GM18858 (cell line): ENCODE results near the gene SPTBN1.

ENCODE experiments used
- ATAC-seq: cut with Tn5 transposase; IDR thresholded peaks from one replicate; pipeline ENCODE4 v1.9.1; 2021; ENCODE audit not compliant: unreplicated experiment

Gene SPTBN1

DNA sequence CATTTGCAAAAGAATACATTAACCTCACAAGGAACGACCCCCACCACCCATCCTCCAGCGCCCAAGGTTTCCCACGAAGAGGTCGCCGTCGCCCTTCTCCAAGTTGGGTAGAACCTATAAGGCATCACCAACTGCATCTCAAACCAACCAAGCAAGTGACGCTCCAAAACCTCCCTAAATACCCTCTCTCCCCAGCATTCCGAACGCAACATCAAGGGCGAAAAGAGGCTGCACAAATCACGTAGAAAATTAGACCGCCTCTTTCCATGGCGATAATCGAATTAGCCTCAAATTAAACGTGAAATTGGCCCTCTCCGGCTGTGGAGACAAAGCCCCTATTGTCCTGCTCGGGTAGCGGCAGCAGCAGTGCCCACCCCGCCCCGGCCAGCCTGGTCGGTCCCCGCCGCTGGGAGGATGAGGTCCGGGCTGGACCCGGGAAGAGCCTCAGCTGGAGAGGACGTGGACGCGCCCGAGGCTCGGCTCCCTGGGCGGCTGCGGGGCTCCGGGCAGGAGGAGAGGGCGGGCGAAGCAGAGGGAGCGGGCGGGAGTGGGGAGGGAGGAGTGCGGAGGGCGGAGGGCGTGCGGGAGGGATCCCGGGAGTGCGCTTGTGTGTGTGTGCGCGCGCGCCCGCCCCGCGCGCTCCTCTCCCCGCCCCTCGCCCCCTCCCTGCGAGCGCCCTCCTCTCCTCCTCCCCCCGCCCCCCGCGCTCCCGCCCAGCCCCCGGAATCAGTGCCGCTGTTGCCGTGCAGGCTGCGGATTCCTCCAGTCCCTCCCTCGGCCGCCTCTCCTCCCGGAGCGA lies at the start of gene SPTBN1:
Gene SPTBN1 (plus strand): TSS at position 765 of the 799 bp plus-strand sequence. CDS start 70,092 bp downstream, outside the sequence.
- no peak for ATAC-seq

DNA sequence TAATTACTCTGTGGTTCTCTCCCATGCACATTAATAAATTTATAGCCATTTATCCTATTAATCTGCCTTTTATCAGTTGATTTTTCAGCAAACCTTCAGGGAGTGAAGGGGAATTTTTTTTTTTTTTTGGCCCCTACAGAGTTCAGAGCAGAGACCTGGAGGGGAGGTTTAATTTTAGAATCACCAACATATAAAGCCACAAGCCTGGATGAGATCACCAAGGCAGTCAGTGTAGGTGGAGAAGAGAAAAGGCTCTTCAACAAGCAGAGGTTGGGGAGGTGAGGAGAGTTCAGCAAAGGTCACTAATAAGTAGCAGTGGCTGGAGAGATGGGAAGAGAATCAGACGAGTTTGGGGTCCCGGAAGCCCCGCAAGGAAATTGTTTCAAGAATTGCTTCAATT lies 48.4 kb upstream of the SPTBN1 start:
- no peak for ATAC-seq

- no peak for ATAC-seq
Measured at GRCh38 chr2:54408288-54408687, 47.8 kb upstream of the SPTBN1 start.

GRCh38 chr2:54409752-54410151 lies 46.4 kb upstream of the SPTBN1 start:
- ATAC-seq = no peak

DNA sequence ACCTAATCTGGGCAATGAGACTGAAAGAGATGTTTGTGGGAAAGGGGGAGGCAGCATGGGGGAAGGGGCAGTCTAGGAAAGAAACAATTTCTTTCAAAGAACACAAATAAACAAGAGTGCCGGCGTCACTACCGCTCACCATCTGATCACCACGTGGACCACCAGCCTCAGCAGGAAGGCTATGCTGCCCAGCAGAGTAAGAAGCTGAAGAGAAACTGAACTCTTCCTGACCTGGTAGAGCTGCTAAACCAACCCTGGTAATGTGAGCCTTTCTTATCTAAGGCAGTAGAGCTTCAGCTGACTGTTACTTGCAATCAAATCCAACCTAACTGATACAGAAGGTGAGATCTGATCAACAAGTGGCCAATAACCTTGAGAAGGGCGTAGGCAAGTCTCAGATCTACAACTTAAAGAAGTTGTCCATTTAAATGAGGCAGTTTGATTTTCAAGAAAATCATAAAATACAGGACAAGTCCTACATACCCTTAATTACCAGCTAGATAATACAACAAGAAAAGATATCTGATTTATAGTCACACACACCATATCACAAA lies 44.2 kb upstream of the SPTBN1 start:
- ATAC-seq = no peak

DNA sequence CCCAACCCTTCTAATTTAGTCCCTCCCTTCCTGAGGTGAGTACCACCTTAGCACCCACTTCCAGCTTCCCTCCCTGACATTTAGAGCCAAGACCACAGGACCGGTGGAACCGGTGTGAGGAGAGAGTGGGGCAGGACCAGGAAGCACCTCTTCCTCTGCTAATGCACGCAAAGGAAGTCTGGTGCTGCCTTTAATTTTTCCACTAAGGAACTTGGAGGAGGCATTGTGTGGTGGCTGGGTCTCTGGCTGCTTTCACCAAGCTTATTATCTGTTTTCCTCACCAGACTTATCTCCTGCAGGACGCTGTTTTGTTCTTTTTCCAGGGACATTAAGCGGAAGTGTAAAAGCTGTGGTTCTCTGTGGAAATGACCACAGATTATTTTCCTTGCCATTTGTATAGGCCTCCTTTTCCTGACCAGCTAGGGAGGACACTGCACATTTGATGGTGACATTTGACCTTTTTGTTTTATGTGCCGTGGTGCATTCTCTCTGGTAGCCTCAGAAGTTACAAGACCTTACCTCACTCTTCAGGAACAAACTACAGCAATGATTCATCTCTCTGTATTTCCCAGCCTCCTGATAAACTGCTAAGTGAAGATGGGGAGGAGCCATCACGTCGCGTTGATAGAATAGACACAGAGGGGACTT lies 39.8 kb upstream of the SPTBN1 start:
- no peak for ATAC-seq

DNA sequence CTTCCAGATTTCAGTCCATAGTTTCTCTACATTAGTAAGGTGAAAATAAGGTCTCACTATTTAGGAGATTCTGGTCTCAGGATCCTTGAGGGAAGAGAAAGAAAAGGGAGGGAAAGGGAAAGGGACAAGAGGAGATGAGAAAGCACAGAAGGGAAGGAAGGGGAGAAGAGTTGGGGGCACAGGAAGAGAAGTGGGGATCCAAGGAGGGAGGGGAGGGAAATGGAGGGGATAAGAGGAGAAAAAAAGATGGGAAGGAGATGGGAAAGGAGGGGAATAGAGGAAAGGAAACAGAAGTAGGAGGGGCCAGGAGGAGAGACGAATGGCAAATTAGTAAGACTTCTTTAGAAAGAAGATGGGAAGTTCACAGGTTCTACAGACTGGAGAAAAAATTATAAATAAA lies 39.2 kb upstream of the SPTBN1 start:
- no peak for ATAC-seq

GRCh38 chr2:54417577-54417976 lies 38.5 kb upstream of the SPTBN1 start:
- ATAC-seq = no peak

- no peak for ATAC-seq
Measured at GRCh38 chr2:54419388-54419787, 36.7 kb upstream of the SPTBN1 start.

DNA sequence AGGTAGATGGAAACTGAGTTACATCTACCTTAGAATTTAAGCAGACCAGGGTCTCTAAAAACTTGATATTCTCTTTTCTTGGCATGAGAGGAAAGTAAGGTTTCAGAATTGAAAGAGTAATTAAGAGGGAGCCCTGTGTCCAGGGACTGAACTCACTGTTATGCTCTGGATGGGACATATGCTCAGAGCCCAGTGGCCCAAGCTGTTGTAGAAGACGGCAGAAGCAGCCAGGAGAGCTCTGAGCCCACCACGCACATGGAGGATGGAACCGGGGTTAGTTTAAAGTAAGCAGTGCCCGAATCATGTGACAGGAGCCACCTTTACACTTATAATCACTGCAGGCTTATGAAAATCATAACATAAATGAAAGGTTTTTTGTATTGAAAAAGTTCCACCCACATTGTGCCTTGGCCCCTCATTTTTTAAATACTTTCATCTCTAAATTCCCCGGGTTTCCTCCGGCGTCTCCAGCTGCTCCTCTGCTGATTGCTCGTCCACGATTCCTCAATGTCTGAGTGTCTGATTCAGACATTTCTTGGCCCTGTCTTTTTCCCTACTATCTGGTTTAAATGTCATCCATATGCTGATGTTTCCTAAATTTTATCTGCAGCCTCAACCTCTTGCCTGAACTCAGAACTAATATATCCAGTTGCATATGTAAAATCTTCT lies 36.1 kb upstream of the SPTBN1 start:
- no peak for ATAC-seq

GRCh38 chr2:54420524-54421172 lies 35.5 kb upstream of the SPTBN1 start:
- ATAC-seq = no peak

GRCh38 chr2:54422072-54422581 lies 34.0 kb upstream of the SPTBN1 start:
- no peak for ATAC-seq

DNA sequence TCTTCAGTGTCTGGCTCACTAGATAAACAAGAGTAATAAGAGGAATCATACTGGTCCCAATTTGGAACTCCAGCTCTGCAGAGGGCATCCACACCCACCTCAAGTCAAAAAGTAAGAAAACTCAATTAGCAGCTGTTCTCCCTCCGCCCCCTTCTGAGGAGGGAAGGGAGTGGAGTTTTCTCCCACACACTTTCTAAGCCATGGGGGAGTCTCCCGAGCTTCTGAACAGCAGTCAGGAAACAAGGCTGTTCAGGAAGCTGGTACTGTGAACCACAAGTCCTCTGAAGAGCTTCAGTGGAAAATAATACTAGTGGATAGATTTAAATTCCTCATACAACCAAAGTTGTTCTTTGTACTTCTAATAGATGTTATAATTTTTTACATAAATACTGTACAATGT lies 32.9 kb upstream of the SPTBN1 start:
- no peak for ATAC-seq

DNA sequence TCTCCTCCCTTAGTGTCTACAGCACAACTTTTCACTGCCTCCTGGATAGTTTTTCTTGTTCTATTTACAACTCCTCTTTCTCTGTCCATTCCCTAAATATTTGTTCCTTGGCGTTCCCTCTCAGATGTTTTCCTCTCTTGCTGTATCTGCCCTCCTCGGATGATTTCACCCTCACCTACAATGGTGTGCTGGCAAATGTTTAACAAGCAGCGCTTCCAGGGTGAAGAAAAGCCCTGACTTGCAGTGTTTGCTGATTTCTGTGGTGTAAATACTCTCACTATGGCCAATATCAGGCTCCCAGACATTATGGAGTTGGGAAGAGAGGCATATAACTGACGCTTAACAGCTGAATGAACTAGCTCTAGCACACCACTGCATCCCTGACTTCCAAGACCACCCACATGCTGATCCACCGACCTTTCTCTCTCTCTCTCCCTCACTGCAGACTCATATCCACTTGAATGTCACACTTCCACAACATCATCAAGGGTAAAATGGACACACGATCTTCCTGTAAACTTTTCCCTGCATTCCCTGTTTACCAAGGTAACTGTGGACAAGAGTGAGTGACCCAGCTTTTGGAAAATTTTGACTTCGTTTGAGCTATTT lies 31.5 kb upstream of the SPTBN1 start:
- no peak for ATAC-seq

DNA sequence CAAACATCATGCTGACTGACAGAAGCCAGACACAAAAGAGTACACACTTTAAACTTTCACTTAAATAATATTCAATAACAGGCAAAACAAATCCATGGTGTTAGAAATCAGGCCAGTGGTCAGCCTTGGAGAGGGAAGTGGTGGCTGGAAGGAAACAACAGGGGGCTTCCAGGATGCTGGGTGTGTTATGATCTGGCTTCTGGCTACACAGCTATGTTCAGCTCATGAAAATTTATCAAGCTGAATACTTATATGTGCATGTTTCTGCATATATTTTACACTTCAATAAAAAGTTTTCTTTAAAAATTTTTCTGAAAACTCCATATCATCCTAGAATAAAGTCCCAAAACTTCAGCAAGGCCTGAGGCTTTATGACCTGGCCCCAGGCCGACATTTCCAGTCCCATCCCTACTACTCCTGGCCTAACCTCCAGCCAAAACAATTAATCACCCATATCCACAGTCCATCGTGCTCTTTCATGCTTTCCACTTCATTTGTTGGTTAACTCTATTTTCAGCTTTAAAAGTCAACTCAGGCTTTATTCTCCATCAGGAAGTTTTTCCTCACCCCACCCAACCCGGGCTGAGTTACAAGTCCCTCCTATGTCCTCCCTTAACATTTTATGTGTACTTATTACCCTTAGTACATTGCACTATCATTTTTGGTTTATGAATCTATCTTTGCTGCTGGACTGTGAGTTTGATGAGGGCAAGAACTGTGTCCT lies 27.9 kb upstream of the SPTBN1 start:
- ATAC-seq = no peak

DNA sequence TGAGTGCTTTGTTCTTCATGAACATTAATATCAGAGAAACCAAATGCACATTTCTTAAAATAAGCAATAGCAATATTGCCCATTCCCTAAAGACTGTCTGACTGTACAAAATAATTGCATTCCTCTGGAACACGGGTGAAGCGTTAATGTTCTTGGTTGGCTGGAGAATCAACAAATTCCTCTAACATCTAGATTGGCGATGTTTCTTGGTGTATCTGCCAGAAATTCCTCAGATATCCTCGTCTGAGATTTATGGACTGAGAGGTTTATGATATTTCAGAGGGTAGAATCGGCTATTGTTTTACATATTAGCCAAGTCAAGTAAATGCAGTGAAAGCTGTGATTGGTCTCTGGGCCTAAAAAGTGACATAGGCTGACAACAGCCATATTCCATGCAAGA lies 27.1 kb upstream of the SPTBN1 start:
- ATAC-seq = no peak

- ATAC-seq = no peak
Measured at GRCh38 chr2:54429811-54430551, 26.1 kb upstream of the SPTBN1 start.

DNA sequence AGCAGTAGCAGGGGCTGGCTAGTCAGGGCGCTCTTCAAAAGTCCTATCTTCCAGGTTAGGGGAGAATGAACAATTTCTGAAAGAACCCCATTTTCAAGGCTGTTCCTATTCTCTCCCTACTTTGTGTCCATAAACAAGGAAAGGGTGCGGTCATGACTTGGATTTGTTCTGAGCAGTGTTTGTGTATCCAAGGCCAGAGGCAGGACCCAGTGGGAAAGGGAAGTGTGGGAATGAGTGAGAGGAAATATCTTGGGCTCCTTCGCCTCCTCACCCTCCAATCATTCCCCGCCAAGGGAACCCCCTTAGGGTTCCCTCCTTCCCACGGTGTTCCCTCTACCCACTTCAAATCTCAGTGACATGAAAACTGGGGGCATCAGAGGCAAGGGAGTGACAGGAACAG lies 25.5 kb upstream of the SPTBN1 start:
- no peak for ATAC-seq
